GM12878 (cell line): ENCODE results near the gene DOCK2.

ENCODE experiments used
- BCL11A ChIP-seq: IDR thresholded peaks from 2 replicates; pipeline ENCODE4 v1.6.1; 2011; ENCODE audit warnings: low read depth, low read length
- BRCA1 ChIP-seq: IDR thresholded peaks from 2 replicates; pipeline ENCODE4 v1.6.1; 2011; ENCODE audit warnings: low read depth, low read length, improper control_type of control experiment
- CBX3 ChIP-seq: fragments of 200-600 bp; sonication (generic); IDR thresholded peaks from 2 replicates; pipeline ENCODE4 v1.6.1; 2016; ENCODE audit warnings: low read depth, borderline replicate concordance
- EZH2 ChIP-seq: IDR thresholded peaks from 2 replicates; pipeline ENCODE4 v1.6.1; 2012; ENCODE audit warnings: low read depth, mild to moderate bottlenecking, control low read depth, inconsistent platforms, low read length, borderline replicate concordance; ENCODE audit not compliant: control insufficient read depth
- NR2C2 ChIP-seq: IDR thresholded peaks from 2 replicates; pipeline ENCODE4 v1.6.1; 2011; ENCODE audit warnings: borderline replicate concordance, low read depth; ENCODE audit not compliant: control insufficient read depth, insufficient read length
- RAD21 ChIP-seq: IDR thresholded peaks from 2 replicates; pipeline ENCODE4 v1.6.1; 2011; ENCODE audit warnings: mild to moderate bottlenecking, low read depth, low read length, moderate library complexity; ENCODE audit not compliant: insufficient read depth
- RBBP5 ChIP-seq: fragments of 200-600 bp; sonication (generic); conservative IDR thresholded peaks from 2 replicates; pipeline ENCODE4 v1.6.1; 2016
- ZNF274 ChIP-seq: IDR thresholded peaks from one replicate; pipeline ENCODE4 v1.8.0; 2011; ENCODE audit not compliant: insufficient read length, insufficient read depth
- TF ChIP-seq, protein P1 (sequence below): fragments of 450-650 bp; IDR thresholded peaks from 2 replicates; pipeline ENCODE4 v1.6.1; 2017; ENCODE audit warnings: borderline replicate concordance
- TF ChIP-seq, protein P2 (sequence below), 3 experiments: IDR thresholded peaks in 2 of 3; conservative IDR thresholded peaks in 1 of 3; 2 replicates each; pipeline ENCODE4 v1.5.1; 2011; ENCODE audit warnings: low read depth in 3 of 3, low read length in 3 of 3, mild to moderate bottlenecking in 3 of 3, control low read depth in 2 of 3, moderate library complexity in 2 of 3, inconsistent platforms in 1 of 3, mixed read lengths in 1 of 3; ENCODE audit not compliant: control insufficient read depth in 2 of 3, insufficient read depth in 1 of 3; ENCODE audit errors: extremely low read depth in 1 of 3
- TF ChIP-seq, protein P3 (sequence below): IDR thresholded peaks from 2 replicates; pipeline ENCODE4 v1.6.1; 2011; ENCODE audit warnings: low read depth, mild to moderate bottlenecking, low read length, moderate library complexity, borderline replicate concordance; ENCODE audit errors: extremely low read depth
- TF ChIP-seq, protein P4 (sequence below): fragments of 450-650 bp; IDR thresholded peaks from 2 replicates; pipeline ENCODE4 v1.6.1; 2018; ENCODE audit warnings: mild to moderate bottlenecking, low read depth, moderate library complexity; ENCODE audit not compliant: partially characterized antibody
- TF ChIP-seq, protein P5 (sequence below): IDR thresholded peaks from 2 replicates; pipeline ENCODE4 v1.6.1; 2012; ENCODE audit warnings: mild to moderate bottlenecking, low read depth, low read length

DNA sequence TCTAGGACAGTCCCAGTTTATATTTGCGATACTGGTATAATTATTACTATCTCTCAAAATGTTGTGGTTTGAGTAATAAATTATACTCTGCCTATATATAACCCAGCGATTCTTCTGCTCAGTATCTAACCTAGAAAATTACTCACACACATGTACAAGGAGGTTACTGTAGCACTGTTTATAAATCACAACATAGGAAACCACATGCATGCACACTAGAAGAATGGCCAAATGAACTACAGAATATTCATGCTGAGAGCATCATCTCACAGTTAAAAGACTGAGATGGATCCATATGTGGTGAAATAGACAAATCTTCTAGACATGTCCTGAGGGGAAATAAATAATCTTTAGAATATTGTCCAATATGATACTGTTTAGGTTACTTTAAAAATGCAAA, 281.2 kb downstream of the DOCK2 start:
- TF ChIP-seq, protein P1, sequence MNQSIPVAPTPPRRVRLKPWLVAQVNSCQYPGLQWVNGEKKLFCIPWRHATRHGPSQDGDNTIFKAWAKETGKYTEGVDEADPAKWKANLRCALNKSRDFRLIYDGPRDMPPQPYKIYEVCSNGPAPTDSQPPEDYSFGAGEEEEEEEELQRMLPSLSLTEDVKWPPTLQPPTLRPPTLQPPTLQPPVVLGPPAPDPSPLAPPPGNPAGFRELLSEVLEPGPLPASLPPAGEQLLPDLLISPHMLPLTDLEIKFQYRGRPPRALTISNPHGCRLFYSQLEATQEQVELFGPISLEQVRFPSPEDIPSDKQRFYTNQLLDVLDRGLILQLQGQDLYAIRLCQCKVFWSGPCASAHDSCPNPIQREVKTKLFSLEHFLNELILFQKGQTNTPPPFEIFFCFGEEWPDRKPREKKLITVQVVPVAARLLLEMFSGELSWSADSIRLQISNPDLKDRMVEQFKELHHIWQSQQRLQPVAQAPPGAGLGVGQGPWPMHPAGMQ, result no peak
- TF ChIP-seq, protein P2, sequence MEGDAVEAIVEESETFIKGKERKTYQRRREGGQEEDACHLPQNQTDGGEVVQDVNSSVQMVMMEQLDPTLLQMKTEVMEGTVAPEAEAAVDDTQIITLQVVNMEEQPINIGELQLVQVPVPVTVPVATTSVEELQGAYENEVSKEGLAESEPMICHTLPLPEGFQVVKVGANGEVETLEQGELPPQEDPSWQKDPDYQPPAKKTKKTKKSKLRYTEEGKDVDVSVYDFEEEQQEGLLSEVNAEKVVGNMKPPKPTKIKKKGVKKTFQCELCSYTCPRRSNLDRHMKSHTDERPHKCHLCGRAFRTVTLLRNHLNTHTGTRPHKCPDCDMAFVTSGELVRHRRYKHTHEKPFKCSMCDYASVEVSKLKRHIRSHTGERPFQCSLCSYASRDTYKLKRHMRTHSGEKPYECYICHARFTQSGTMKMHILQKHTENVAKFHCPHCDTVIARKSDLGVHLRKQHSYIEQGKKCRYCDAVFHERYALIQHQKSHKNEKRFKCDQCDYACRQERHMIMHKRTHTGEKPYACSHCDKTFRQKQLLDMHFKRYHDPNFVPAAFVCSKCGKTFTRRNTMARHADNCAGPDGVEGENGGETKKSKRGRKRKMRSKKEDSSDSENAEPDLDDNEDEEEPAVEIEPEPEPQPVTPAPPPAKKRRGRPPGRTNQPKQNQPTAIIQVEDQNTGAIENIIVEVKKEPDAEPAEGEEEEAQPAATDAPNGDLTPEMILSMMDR (IDR thresholded peaks at IDR 0.05 in 2 of 3, conservative IDR thresholded peaks at IDR 0.05 in 1 of 3; ENCODE audit: control insufficient read depth in 2 of 3, extremely low read depth in 1 of 3, insufficient read depth in 1 of 3, low read depth in 3 of 3, low read length in 3 of 3), result no peak
- TF ChIP-seq, protein P3, sequence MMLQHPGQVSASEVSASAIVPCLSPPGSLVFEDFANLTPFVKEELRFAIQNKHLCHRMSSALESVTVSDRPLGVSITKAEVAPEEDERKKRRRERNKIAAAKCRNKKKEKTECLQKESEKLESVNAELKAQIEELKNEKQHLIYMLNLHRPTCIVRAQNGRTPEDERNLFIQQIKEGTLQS, result no peak
- TF ChIP-seq RBBP5 (no peak), CBX3 (no peak), BCL11A (no peak), EZH2 (no peak), ZNF274 (no peak), RAD21 (no peak), NR2C2 (no peak), BRCA1 (no peak)
- TF ChIP-seq, protein P4, sequence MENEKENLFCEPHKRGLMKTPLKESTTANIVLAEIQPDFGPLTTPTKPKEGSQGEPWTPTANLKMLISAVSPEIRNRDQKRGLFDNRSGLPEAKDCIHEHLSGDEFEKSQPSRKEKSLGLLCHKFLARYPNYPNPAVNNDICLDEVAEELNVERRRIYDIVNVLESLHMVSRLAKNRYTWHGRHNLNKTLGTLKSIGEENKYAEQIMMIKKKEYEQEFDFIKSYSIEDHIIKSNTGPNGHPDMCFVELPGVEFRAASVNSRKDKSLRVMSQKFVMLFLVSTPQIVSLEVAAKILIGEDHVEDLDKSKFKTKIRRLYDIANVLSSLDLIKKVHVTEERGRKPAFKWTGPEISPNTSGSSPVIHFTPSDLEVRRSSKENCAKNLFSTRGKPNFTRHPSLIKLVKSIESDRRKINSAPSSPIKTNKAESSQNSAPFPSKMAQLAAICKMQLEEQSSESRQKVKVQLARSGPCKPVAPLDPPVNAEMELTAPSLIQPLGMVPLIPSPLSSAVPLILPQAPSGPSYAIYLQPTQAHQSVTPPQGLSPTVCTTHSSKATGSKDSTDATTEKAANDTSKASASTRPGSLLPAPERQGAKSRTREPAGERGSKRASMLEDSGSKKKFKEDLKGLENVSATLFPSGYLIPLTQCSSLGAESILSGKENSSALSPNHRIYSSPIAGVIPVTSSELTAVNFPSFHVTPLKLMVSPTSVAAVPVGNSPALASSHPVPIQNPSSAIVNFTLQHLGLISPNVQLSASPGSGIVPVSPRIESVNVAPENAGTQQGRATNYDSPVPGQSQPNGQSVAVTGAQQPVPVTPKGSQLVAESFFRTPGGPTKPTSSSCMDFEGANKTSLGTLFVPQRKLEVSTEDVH, result no peak
- TF ChIP-seq, protein P5, sequence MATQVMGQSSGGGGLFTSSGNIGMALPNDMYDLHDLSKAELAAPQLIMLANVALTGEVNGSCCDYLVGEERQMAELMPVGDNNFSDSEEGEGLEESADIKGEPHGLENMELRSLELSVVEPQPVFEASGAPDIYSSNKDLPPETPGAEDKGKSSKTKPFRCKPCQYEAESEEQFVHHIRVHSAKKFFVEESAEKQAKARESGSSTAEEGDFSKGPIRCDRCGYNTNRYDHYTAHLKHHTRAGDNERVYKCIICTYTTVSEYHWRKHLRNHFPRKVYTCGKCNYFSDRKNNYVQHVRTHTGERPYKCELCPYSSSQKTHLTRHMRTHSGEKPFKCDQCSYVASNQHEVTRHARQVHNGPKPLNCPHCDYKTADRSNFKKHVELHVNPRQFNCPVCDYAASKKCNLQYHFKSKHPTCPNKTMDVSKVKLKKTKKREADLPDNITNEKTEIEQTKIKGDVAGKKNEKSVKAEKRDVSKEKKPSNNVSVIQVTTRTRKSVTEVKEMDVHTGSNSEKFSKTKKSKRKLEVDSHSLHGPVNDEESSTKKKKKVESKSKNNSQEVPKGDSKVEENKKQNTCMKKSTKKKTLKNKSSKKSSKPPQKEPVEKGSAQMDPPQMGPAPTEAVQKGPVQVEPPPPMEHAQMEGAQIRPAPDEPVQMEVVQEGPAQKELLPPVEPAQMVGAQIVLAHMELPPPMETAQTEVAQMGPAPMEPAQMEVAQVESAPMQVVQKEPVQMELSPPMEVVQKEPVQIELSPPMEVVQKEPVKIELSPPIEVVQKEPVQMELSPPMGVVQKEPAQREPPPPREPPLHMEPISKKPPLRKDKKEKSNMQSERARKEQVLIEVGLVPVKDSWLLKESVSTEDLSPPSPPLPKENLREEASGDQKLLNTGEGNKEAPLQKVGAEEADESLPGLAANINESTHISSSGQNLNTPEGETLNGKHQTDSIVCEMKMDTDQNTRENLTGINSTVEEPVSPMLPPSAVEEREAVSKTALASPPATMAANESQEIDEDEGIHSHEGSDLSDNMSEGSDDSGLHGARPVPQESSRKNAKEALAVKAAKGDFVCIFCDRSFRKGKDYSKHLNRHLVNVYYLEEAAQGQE, result no peak
